ELF-1 (cell line): Measurements from ENCODE around the gene LRP1-AS.

ENCODE experiments used
- DNase-seq: peaks from one replicate; pipeline ENCODE4 v3.0.0-alpha.2; 2016; ENCODE audit warnings: low read depth, low spot score

The LRP1-AS gene

GRCh38 chr12:57160040-57160439 lies 12.6 kb upstream of the LRP1-AS start:
- DNase-seq, result no peak

GRCh38 chr12:57159311-57159710 lies 11.9 kb upstream of the LRP1-AS start:
- no peak for DNase-seq

DNA sequence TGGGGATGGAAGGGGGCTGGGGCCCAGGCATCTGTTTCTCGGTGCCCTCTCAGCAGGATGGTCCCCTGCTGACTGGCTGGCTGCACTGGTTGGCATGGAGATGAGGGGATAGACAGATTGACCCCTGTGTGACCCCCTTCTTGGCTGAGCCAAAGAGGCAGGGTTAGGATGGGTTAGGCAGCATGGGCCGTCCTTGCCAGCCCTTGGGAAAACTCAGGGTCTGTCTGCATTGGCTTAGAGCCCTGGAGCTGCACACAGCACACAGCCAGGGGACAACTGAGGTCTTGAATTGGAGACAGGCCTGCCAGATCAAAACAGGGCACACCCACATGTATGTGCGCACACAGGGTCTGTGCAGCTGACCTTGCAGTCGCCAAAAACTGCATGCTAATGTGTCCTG lies 11.2 kb upstream of the LRP1-AS start:
- DNase-seq, result no peak

DNA sequence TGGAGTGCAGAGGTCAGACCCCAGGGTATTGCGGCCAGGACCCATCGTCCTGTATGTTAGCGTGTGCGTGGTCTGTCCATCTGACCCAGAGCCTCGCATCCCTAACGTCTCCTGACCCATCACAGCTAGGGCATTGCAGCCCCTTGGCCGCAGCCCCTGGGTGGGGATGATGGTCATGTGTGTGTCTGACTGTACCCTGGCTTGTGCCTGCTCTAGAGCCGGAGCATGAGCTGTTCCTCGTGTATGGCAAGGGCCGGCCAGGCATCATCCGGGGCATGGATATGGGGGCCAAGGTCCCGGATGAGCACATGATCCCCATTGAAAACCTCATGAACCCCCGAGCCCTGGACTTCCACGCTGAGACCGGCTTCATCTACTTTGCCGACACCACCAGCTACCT lies 10.8 kb upstream of the LRP1-AS start:
- no peak for DNase-seq

DNA sequence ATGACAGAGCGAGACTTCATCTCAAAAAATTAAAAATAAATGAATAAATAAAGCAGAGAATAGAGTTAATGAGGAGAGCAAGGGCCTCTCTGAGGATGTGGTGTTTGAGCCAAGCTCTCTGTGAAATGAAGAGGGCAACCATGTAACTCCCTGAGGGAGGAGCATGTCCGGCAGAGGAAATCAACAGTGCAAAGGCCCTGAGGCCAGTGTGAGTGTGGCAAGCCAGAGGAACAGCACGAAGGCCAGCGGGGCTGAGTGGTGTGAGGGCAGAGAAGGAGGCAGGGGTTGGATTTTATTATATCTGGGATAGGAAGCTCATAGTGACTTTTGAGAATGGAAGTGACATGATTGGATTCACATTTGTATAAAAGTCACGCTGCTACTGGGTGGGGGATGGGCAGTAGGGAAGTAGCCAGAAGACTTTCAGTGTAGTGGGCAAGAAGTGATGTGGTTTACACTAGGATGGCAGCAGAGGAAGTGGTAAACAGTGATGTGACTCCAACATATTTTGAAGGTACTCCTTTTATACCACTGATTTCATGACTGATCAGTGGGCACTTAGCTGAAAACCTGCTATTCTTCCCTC lies 10.3 kb upstream of the LRP1-AS start:
- DNase-seq, result no peak

DNA sequence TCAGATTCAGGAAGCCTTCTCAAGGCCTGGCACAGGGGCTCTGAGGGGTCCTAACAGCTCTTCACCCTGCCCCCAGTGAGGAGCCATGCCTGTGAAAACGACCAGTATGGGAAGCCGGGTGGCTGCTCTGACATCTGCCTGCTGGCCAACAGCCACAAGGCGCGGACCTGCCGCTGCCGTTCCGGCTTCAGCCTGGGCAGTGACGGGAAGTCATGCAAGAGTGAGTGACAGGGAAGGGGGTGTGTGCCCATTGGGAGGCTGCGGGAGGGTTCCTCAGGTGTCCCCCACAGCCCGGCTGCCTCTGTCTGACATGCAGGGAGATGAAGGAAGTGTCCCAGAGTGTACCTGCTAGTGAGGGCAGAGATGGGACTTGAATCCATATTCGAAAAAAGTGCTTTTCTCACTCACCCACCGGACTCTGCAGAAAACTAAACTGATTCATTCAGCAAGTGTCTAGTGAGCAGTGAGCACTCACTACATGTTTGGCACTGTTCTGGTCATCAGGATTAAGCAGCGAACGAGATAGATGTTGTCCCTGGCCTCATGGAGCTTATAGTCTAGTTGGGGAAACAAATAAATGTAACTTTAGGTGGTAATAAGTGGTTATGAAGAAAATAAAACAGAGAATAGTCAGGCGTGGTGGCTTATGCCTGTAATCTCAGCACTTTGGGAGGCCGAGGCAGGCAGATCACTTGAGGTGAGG lies 9.4 kb upstream of the LRP1-AS start:
- no peak for DNase-seq

GRCh38 chr12:57154804-57155434 lies 7.5 kb upstream of the LRP1-AS start:
- DNase-seq, result no peak

GRCh38 chr12:57154076-57154475 lies 6.7 kb upstream of the LRP1-AS start:
- DNase-seq, result no peak

GRCh38 chr12:57153415-57153997 lies 6.1 kb upstream of the LRP1-AS start:
- no peak for DNase-seq

GRCh38 chr12:57152639-57153038 lies 5.2 kb upstream of the LRP1-AS start:
- no peak for DNase-seq

DNA sequence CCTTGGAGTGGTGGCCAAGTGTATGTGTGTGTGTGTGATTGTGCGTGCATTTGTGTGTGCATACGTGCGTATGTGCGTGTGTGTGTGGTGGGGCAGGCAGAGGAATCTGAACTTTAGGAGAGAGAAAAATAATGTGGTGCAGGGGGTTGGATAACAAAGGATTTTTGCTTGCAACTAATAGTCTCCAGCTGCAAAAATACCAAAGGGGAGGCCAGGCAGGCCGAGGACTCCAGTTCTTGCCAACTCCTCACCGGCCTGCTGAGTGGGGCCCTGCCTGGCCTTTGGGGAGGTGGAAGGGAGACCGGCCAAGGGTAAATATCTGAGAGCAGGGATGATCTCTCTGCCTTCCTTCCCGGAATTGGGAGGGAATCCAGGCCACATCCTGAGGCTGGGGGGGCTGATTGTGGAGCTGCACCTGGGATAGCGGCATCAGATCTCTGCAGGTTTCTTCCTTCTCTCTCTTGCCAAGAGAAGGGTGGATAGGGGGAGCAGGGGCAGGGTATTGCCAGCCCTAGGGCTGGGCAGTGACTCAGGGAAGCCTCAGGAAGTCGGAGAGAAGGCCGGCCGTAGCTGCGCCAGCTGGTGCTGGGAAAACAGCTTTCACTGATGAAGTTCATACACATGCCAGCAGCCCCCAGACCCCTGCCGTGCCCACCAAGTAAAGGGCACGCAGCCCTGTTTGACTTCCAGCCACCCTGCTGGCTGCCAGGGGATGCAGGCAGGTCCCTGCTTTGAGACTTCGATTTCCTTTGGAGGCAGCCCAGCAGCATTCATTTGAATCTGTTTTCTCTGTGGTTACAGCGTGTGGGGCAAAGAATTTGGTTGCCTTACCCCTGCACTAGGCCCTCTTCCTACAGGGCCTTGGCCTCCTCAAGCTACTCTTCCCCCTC lies 4.6 kb upstream of the LRP1-AS start:
- no peak for DNase-seq

GRCh38 chr12:57150400-57151000 lies 3.1 kb upstream of the LRP1-AS start:
- DNase-seq, result no peak

- DNase-seq, result no peak
Measured at GRCh38 chr12:57149245-57149900, 2.0 kb upstream of the LRP1-AS start.

GRCh38 chr12:57148469-57149244 lies 1.2 kb upstream of the LRP1-AS start:
- no peak for DNase-seq

- no peak for DNase-seq
Measured at GRCh38 chr12:57146092-57146491, 1.3 kb downstream of the LRP1-AS start.

GRCh38 chr12:57145460-57146059 lies 1.9 kb downstream of the LRP1-AS start:
- no peak for DNase-seq

DNA sequence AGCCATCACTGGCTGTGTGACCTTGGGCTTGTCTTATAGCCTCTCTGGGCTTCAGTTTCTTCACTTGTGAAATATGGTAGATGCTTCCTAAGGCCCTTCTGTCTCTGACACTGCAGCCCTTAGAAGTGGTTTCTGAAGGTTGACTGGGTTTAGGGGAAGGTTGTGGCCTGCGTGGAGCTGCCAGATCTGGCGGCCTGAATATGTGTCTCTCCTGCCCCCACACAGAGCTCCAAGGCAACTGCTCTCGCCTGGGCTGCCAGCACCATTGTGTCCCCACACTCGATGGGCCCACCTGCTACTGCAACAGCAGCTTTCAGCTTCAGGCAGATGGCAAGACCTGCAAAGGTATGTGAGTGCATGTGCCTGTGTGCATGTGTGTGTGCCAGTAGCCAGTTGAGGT lies 4.0 kb downstream of the LRP1-AS start:
- DNase-seq, result no peak

- DNase-seq, result no peak
Measured at GRCh38 chr12:57142727-57143126, 4.7 kb downstream of the LRP1-AS start.

GRCh38 chr12:57142121-57142520 lies 5.3 kb downstream of the LRP1-AS start:
- no peak for DNase-seq

- no peak for DNase-seq
Measured at GRCh38 chr12:57141249-57141648, 6.2 kb downstream of the LRP1-AS start.
